ENCODE data around the gene NCLN. TPM values are rescaled to one million over a fixed set of nuclear protein-coding genes. Genes with fewer than 3 reads are reported as not detected.
"Not testable (repeated sequence)": the region's sequence is repeated elsewhere in the genome, so short reads cannot be mapped to it uniquely, and the experiment has no call there.

NCLN gene
- total RNA-seq, 2 experiments from 2014 or later, result 52.1 to 56.0 TPM

DNA sequence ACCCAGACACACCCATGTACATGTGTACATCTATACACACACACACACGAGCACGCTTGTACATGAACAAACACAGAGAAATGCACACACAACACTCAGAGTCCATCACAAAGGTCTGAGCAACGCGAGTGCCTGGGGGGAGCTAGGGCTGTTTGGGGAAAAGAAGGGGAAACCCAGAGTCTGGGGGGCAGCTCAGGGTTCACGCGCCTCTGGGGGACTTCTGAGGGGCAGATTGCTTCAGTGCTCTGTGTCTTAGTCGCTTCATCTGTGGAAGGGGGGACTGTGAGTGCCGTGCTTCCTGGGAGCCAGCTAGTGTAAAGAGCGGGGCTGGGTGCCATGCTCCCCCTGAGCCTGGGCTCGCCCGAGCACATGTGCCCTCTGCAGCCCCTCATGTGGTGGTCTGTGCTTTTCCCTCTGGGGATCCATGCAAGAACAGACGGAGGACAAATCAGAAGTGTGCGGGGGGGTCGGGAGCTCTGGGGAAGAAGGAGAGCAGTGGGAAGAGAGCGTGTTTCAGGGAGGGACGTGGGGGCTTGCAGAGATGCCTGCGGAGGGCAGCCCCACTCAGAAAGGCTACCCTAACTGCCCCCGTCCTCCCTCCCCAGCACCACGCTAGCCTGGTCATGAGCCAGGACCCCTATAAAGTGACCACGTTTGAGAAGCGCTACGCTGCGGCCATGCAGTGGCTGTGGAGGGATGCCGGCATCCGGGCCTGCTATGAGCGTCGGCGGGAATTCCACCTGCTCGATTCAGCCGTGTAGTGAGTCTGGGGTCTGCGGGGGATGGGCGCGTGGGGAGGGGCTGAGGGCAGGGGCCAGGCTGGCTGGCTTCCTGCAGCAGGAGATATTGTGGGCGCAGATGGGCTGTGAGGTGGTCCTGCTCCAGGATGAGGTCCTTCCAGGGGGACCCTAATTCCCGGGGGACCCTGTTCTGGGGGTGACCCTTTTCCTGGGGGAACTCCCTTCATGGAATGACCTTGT, 35.9 kb upstream of the NCLN start:
- H3K9me3 Mint-ChIP-seq, result no peaks in the 10 kb centered on the region
- no peak overlapping the region for H3K4me3 Mint-ChIP-seq
- CTCF ChIA-PET, result no interaction called here
- H3K36me3 Mint-ChIP-seq (ENCODE audit: low read depth), result peaks cover 27% of the 10 kb centered on the region
- POLR2A ChIA-PET, result no interaction called here
- no peak for DNase-seq
- no peak overlapping the region for H3K27ac Mint-ChIP-seq
- H3K27me3 Mint-ChIP-seq, result no peaks in the 10 kb centered on the region
- peaks cover 13% of the 10 kb centered on the region for H3K4me1 Mint-ChIP-seq

DNA sequence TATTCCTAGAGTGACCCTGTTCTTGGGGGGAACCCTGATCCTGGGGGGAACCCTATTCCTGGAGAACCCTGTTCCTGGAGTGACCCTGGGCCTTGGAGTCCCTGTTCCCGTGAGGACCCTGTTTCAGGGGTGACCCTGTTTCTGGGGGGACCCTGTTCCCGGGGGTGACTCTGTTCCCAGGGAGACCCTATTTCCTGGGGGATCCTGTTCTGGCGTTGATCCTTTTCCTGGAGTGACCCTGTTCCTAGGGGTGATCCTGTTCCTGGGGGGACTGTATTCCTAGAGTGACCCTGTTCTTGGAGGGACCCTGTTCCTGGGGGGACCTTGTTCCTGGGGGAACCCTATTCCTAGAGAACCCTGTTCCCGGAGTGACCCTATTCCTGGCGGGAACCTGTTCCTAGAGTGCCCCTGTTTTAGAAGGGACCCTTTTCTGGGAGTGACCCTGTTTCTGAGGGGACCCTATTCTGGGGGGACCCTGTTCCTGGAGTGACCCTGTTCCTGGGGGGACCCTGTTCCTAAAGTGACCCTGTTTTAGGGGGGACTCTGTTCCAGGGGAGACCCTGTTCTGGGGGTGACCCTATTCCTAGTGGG, 34.9 kb upstream of the NCLN start:
- H3K4me1 Mint-ChIP-seq, result peaks cover 10% of the 10 kb centered on the region
- no peak overlapping the region for H3K27ac Mint-ChIP-seq
- H3K9me3 Mint-ChIP-seq, result peaks cover under 1% of the 10 kb centered on the region
- no peak overlapping the region for H3K4me3 Mint-ChIP-seq
- ChIA-PET CTCF (interaction anchor here (1.0 to 2.1 kb wide), 5 partner anchors 8 to 19 kb away, joined by 3 to 4 read pairs (median 3); no protein-coding TSS in a partner anchor), POLR2A (interaction anchor here (0.6 kb wide), 1 partner anchor 1309 kb away, joined by 3 read pairs; no protein-coding TSS in a partner anchor)
- DNase-seq, result no peak
- H3K27me3 Mint-ChIP-seq, result no peaks in the 10 kb centered on the region
- H3K36me3 Mint-ChIP-seq (ENCODE audit: low read depth), result peaks cover 37% of the 10 kb centered on the region

DNA sequence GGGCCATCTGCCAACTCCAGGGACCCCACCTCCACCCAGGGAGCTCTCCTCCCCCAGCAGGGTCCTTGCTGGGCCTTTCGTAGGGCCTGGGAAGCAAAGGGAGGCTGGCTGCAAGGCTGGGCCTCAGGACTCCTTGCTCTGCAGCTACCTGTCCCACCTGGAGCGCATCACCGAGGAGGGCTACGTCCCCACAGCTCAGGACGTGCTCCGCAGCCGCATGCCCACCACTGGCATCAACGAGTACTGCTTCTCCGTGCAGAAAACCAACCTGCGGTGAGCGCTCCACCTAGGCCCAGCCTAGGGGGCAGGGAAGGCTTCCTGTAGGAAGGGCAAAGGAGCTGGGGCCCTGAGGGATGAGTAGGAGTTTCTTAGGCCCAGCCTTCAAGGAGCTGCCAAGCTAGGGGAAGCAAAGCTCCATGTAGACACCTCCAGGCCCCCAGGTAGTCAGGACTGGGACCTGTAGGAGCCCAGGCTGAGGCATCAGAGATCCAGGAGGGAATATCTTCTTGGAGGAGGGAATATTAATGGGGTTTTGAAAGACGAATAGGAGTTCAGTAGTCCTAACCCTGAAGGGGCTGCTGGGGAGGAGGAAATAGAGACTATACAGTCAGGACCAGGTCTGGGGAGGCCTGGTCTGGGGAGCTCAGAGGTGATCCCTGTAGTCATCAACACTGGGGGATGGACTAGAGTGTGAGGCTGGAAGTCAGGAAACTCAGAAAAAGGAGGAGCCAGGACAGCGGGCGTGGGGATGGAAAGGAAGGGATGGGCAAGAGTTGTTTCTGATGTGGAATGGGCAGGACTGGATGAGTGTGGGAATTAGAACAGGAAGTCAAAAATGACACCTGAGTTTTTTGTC, 33.9 kb upstream of the NCLN start:
- Mint-ChIP-seq H3K9me3 (peaks cover 4% of the 10 kb centered on the region), H3K36me3 (ENCODE audit: low read depth) (peaks cover 42% of the 10 kb centered on the region), H3K27me3 (no peaks in the 10 kb centered on the region), H3K4me1 (peaks cover 2% of the 10 kb centered on the region), H3K27ac (no peak overlapping the region), H3K4me3 (no peak overlapping the region)
- no peak for DNase-seq
- CTCF ChIA-PET, result interaction anchor here (0.5 to 2.1 kb wide), 9 partner anchors 9 to 1192 kb away, joined by 3 to 5 read pairs (median 3); partner anchors contain the start of gene MPND
- POLR2A ChIA-PET, result interaction anchor here (0.6 to 0.7 kb wide), 2 partner anchors 22 to 1308 kb away, joined by 3 read pairs; no protein-coding TSS in a partner anchor

DNA sequence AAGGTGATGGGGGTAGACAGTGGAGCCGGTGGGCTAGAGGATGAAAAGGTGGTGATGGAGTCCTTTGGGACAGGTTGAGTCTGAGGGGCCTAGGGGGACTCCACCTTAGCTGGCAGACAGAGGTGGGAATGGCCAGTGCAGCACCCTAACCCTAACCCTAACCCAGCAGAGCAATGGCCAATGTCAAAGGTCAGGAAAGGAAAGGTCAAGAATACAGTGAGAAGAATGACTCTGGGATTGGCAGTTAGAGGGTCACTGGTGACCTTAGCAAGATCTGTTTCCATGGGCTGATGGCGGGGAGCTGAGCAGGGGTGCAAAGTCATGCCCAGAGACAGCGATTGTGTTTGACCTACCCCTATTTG, 33.3 kb upstream of the NCLN start:
- POLR2A ChIA-PET, result no interaction called here
- DNase-seq, result no peak
- H3K36me3 Mint-ChIP-seq (ENCODE audit: low read depth), result peaks cover 44% of the 10 kb centered on the region
- CTCF ChIA-PET, result interaction anchor here (1.0 to 2.1 kb wide), 4 partner anchors 8 to 14 kb away, joined by 3 to 5 read pairs (median 4); no protein-coding TSS in a partner anchor
- H3K4me3 Mint-ChIP-seq, result no peak overlapping the region
- no peaks in the 10 kb centered on the region for H3K27me3 Mint-ChIP-seq
- H3K27ac Mint-ChIP-seq, result no peak overlapping the region
- peaks cover 3% of the 10 kb centered on the region for H3K4me1 Mint-ChIP-seq
- peaks cover 4% of the 10 kb centered on the region for H3K9me3 Mint-ChIP-seq

DNA sequence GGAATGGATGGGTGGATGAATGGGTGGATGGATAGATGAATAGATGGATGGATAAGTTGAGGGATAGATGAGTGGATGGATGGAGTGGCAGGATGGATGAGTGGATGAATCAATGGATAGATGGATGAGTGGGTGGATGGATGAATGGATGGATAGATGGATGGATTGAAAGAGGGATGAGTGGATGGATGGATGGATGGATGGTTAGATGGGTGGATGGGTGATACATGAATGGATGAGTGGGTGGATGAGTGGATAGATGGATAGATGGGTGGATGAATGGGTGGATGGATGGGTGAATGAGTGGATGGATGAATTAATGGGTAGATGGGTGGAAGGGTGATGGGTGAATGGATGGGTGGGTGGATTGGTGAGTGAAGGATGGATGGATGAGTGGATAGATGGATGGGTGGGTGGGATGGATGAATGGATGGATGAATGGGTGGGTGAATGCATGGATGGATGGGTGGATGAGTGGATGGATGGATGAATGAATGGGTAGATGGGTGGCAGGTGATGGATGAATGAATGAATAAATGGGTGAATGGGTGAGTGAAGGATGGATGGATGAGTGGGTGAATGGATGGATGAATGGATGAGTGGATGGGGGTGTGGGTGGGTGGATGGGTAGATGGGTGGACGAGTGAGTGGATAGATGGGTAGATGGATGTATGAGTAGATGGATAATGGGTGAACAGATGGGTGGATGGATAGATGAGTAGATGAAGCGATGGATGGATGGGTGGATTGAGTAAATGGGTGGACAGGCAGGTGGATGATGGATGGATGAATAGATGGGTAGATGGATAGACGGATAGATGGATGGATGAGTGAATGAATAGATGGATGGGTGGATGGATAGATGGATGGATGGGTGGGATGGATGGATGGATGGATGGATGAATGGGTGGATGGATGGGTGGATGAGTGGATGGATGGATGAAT, 32.2 kb upstream of the NCLN start:
- Mint-ChIP-seq H3K9me3 (peaks cover 4% of the 10 kb centered on the region), H3K4me3 (no peak overlapping the region), H3K27ac (no peak overlapping the region), H3K36me3 (ENCODE audit: low read depth) (peaks cover 49% of the 10 kb centered on the region), H3K27me3 (no peaks in the 10 kb centered on the region), H3K4me1 (peaks cover 8% of the 10 kb centered on the region)
- ChIA-PET CTCF (interaction anchor here (1.0 to 2.1 kb wide), 2 partner anchors 8 to 9 kb away, joined by 4 to 5 read pairs; no protein-coding TSS in a partner anchor), POLR2A (no interaction called here)
- DNase-seq, result no peak

DNA sequence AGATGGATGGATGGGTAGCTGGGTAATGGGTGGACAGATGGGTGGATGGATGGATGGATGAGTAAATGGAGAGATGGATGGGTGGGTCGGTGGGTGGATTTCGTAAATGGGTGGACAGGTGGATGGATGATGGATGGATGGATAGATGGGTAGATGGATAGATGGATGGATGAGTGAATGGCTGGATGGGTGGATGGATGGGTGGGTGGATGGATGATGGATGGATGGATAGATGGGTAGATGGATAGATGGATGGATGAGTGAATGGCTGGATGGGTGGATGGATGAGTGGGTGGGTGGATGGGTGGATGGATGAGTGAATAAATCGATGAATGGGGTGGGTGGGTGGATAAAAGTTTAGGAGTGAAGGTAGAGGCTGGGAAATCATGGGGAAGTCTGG, 31.3 kb upstream of the NCLN start:
- not testable (repeated sequence) for H3K27ac Mint-ChIP-seq

DNA sequence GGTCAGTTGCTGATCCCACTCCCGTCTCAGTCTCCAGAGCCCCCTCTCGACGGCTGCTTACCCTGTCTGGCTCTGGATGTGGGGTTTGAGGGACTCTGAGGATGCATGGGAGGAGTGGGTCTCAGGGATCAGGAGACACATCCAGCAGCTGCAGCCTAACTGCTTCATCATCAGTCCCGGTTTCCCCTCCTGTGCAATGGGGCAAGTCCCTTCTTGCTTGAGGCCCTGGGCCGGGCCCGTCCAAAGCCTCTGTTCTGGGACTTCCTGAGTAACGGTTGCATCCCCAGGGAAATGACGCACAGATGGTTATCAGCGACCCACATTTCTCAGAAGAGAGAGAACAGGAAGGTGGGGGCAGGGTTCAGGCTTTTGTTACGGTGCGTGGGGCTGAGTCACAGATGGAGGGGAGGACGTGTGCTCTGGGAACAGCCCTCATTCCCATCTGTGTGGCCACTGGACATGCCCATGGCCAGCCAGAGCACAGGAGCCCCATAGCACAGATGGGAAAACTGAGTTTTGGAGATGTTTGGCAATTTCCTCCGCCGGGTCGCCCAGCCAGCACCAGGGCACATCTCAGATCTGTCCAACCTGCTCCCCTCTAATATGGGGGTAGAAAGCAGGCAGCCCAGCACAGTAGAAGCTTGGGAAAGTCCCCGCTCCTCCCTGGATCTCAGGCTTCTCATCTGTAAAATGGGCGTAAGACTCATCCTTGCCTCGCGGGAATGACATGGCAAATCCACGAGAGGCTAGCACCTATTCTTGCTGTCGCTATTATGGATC, 30.6 kb upstream of the NCLN start:
- no peak overlapping the region for H3K4me3 Mint-ChIP-seq
- no peaks in the 10 kb centered on the region for H3K27me3 Mint-ChIP-seq
- ChIA-PET CTCF (interaction anchor here (0.6 to 1.0 kb wide), 2 partner anchors 16 to 21 kb away, joined by 3 read pairs; no protein-coding TSS in a partner anchor), POLR2A (no interaction called here)
- no peak overlapping the region for H3K27ac Mint-ChIP-seq
- H3K4me1 Mint-ChIP-seq, result peaks cover 15% of the 10 kb centered on the region
- peaks cover 47% of the 10 kb centered on the region for H3K36me3 Mint-ChIP-seq (ENCODE audit: low read depth)
- H3K9me3 Mint-ChIP-seq, result peaks cover 5% of the 10 kb centered on the region
- DNase-seq, result peak; percentile 83

More for the DNA sequence above, 31.3 kb upstream of the NCLN start:
- CTCF ChIA-PET, H3K9me3 Mint-ChIP-seq, DNase-seq, H3K27me3 Mint-ChIP-seq, POLR2A ChIA-PET, H3K4me3 Mint-ChIP-seq: not testable (repeated sequence)
- Mint-ChIP-seq H3K4me1 (peaks cover 10% of the 10 kb centered on the region), H3K36me3 (ENCODE audit: low read depth) (peaks cover 45% of the 10 kb centered on the region)

DNA sequence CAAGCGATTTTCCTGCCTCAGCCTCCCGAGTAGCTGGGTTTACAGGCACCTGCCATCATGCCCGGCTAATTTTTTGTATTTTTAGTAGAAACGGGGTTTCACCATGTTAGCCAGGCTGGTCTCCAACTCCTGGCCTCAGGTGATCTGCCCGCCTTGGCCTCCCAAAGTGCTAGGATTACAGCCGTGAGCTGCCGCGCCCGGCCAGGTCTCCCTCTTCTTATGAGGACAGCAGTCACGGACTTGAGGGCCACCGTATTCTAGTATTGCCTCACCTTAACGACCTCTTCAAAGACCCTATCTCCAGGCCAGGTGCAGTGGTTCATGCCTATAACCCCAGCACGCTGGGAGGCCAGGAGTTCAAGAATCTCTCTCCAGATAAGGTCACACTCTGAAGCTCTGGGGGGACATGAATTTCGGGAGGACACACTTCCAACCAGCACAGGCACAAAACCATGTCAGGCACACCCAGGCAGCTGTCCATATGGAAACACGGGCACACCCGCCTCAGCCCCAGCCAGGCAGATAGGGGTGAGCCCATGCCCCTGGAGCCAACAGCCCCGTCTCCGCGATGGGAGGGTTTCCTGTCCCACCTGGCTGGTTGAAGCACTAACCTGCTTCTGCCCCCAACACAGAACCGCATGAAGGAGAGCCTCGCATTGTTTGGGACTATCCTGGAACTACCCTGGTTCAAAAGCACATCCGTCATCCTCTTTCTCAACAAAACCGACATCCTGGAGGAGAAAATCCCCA, 28.5 kb upstream of the NCLN start:
- Mint-ChIP-seq H3K9me3 (peaks cover 8% of the 10 kb centered on the region), H3K4me1 (peaks cover 27% of the 10 kb centered on the region), H3K4me3 (no peak overlapping the region), H3K27ac (peak overlapping the region; percentile 75), H3K36me3 (ENCODE audit: low read depth) (peaks cover 59% of the 10 kb centered on the region), H3K27me3 (no peaks in the 10 kb centered on the region)
- DNase-seq, result no peak
- ChIA-PET CTCF (interaction anchor here (0.6 kb wide), 1 partner anchor 830 kb away, joined by 3 read pairs; no protein-coding TSS in a partner anchor), POLR2A (no interaction called here)

DNA sequence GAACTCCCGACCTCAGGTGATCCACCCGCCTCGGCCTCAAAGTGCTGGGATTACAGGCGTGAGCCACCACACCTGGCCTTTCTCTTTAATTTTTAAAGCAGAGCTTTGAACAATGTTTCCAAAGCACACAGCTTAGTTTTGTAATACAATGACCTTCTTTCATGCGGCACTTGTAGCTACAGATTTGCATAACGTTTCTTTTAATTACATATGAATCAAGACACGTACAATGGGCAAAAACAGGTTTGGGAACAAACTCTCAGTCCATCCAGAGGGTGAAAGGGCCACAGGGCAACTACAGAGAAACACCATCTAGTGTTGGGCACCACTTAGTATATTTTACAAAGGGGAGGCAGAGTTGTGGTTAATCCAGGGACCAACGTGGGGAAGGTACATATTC, 26.2 kb upstream of the NCLN start:
- Mint-ChIP-seq H3K27ac (no peak overlapping the region), H3K36me3 (ENCODE audit: low read depth) (peaks cover 73% of the 10 kb centered on the region), H3K4me3 (no peak overlapping the region), H3K4me1 (peaks cover 48% of the 10 kb centered on the region), H3K27me3 (no peaks in the 10 kb centered on the region), H3K9me3 (peaks cover 10% of the 10 kb centered on the region)
- ChIA-PET POLR2A (no interaction called here), CTCF (interaction anchor here (1.1 to 1.5 kb wide), 4 partner anchors 31 to 270 kb away, joined by 3 to 4 read pairs (median 4); no protein-coding TSS in a partner anchor)
- DNase-seq, result no peak

DNA sequence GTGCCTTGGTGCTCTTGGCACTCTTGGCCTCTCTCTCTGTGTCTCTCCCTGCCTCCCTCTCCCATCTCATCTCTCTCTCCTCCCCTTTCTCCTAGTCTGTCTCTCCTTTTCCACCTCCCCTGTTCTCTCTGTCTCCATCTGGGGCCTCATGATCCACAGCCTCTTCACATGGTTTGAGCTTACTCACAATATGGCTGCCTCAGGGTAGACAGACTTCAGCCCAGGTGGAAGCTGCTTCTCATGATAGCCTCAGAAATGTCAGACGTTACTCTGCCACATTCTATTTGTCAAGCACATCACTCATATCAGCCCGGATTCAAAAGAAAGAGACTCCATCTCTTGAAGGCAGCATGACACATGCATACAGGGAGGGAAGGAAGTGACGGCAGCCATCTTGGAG, 25.5 kb upstream of the NCLN start:
- H3K9me3 Mint-ChIP-seq, result peaks cover 10% of the 10 kb centered on the region
- H3K27ac Mint-ChIP-seq, result no peak overlapping the region
- no peaks in the 10 kb centered on the region for H3K27me3 Mint-ChIP-seq
- H3K4me1 Mint-ChIP-seq, result peaks cover 53% of the 10 kb centered on the region
- POLR2A ChIA-PET, result no interaction called here
- H3K4me3 Mint-ChIP-seq, result no peak overlapping the region
- CTCF ChIA-PET, result interaction anchor here (1.1 to 1.5 kb wide), 3 partner anchors 31 to 57 kb away, joined by 3 to 4 read pairs (median 3); no protein-coding TSS in a partner anchor
- no peak for DNase-seq
- H3K36me3 Mint-ChIP-seq (ENCODE audit: low read depth), result peaks cover 73% of the 10 kb centered on the region

All from activated CD4-positive, alpha-beta T cell treated with anti-CD3 and anti-CD28 coated beads, Interleukin-2, amount 10 ng/mL, durations not matched to agents 7 days and 5 days (primary cell).